ENCODE data around the gene TRIM67.

TRIM67 gene

GRCh38 chr1:231232870-231233734 is 71.2 kb downstream of the TRIM67 start:
- H3K4me3 ChIP-seq (ENCODE audit: low read depth, low read length) = no peak overlapping the region
- no peak for TF ChIP-seq CTCF (IDR thresholded peaks at IDR 0.05; ENCODE audit: low read depth, low read length)

- no peak for TF ChIP-seq CTCF (IDR thresholded peaks at IDR 0.05; ENCODE audit: low read depth, low read length)
- no peak overlapping the region for H3K4me3 ChIP-seq (ENCODE audit: low read depth, low read length)
Measured at GRCh38 chr1:231233735-231234417, 72.0 kb downstream of the TRIM67 start.

GRCh38 chr1:231234506-231234905 is 72.6 kb downstream of the TRIM67 start:
- H3K4me3 ChIP-seq (ENCODE audit: low read depth, low read length) = no peak overlapping the region
- no peak for TF ChIP-seq CTCF (IDR thresholded peaks at IDR 0.05; ENCODE audit: low read depth, low read length)

GRCh38 chr1:231235526-231236207 is 73.8 kb downstream of the TRIM67 start:
- no peak for TF ChIP-seq CTCF (IDR thresholded peaks at IDR 0.05; ENCODE audit: low read depth, low read length)
- H3K4me3 ChIP-seq (ENCODE audit: low read depth, low read length) = no peak overlapping the region

- TF ChIP-seq CTCF (IDR thresholded peaks at IDR 0.05; ENCODE audit: low read depth, low read length) = no peak
- H3K4me3 ChIP-seq (ENCODE audit: low read depth, low read length) = no peak overlapping the region
Measured at GRCh38 chr1:231236208-231236591, 74.3 kb downstream of the TRIM67 start.

GRCh38 chr1:231236938-231237337 is 75.1 kb downstream of the TRIM67 start:
- no peak overlapping the region for H3K4me3 ChIP-seq (ENCODE audit: low read depth, low read length)
- no peak for TF ChIP-seq CTCF (IDR thresholded peaks at IDR 0.05; ENCODE audit: low read depth, low read length)

All from WI38 (cell line).